A549 (cell line): ENCODE data around the gene MED12L. TPM values are rescaled to one million over a fixed set of nuclear protein-coding genes. Genes with fewer than 3 reads are reported as not detected.

Experiments used
- ATAC-seq, 2 experiments: fragments of 200-7000 bp in 1 of 2; fragments of >200 bp in 1 of 2; cut with Nextera tagmentation in 1 of 2; cut with Tn5 transposase in 1 of 2; 3 replicates each; pipeline versions ENCODE4 v1.8.0 to v1.9.1; 2018 to 2020; ENCODE audit warnings: mild to moderate bottlenecking in 1 of 2, moderate library complexity in 1 of 2
- CTCF ChIA-PET: fragments of 300-600 bp; sonication (Branson Sonifier 250); formaldehyde crosslinking; extraction: SDS; loops from one replicate; lab custom pipeline; 2021; ENCODE audit warnings: antibody characterized with exemption, inconsistent platforms; lab: Yijun Ruan, JAX
- POLR2A ChIA-PET: fragments of 350-600 bp; formaldehyde crosslinking; extraction: SDS; loops from one replicate; lab custom pipeline; 2021; ENCODE audit warnings: antibody characterized with exemption, inconsistent platforms; lab: Yijun Ruan, JAX
- DNase-seq, 2 experiments: peaks; one replicate each; pipeline versions ENCODE4 v3.0.0 to v3.0.0-alpha.2; 2011 to 2016; ENCODE audit warnings: low read depth in 1 of 2, low spot score in 1 of 2
- FAIRE-seq: peaks from 2 replicates; lab custom pipeline; 2011; peaks lifted over from hg19 to GRCh38; lab: Jason Lieb, UNC
- H3K27ac ChIP-seq, 2 experiments: fragments of >200 bp; sonication (Bioruptor Twin); formaldehyde crosslinking; 3 replicates each; pipeline ENCODE4 v1.5.1; 2016 to 2017
- H3K4me1 ChIP-seq: fragments of >200 bp; sonication (Bioruptor Twin); formaldehyde crosslinking; 3 replicates; pipeline ENCODE4 v1.6.1; 2016
- H3K4me2 ChIP-seq: fragments of >200 bp; sonication (Bioruptor Twin); formaldehyde crosslinking; 3 replicates; pipeline ENCODE4 v1.6.1; 2016
- H3K4me3 ChIP-seq: fragments of >200 bp; sonication (Bioruptor Twin); formaldehyde crosslinking; 3 replicates; pipeline ENCODE4 v1.5.1; 2016
- H3K9me3 ChIP-seq: fragments of >200 bp; sonication (Bioruptor Twin); formaldehyde crosslinking; 3 replicates; pipeline ENCODE4 v1.6.1; 2016
- BHLHE40 ChIP-seq: IDR thresholded peaks from 2 replicates; pipeline ENCODE4 v1.6.1; 2012; ENCODE audit warnings: low read depth, low read length, inconsistent platforms
- CBX2 ChIP-seq: fragments of 200-600 bp; sonication (generic); IDR thresholded peaks from 2 replicates; pipeline ENCODE4 v1.6.1; 2016; ENCODE audit warnings: low read depth, mild to moderate bottlenecking, borderline replicate concordance
- CEBPB ChIP-seq, 2 experiments: fragments of >200 bp in 1 of 2; sonication (Bioruptor Twin) in 1 of 2; formaldehyde crosslinking in 1 of 2; IDR thresholded peaks; 2 replicates each; pipeline ENCODE4 v1.6.1; 2012 to 2016
- CHD4 ChIP-seq: fragments of 200-600 bp; sonication (generic); IDR thresholded peaks from 2 replicates; pipeline ENCODE4 v1.6.1; 2016; ENCODE audit warnings: antibody characterized with exemption, mild to moderate bottlenecking, borderline replicate concordance
- ESRRA ChIP-seq: fragments of 150-350 bp; IDR thresholded peaks from 2 replicates; pipeline ENCODE4 v1.6.1; 2014; ENCODE audit warnings: mild to moderate bottlenecking, low read length, borderline replicate concordance
- HEYL ChIP-seq: fragments of 250-450 bp; sonication (Bioruptor Pico); IDR thresholded peaks from 2 replicates; pipeline ENCODE4 v1.8.0; 2021; ENCODE audit warnings: mild to moderate bottlenecking, moderate library complexity
- HOXA7 ChIP-seq: fragments of 250-450 bp; sonication (Bioruptor Pico); IDR thresholded peaks from 2 replicates; pipeline ENCODE4 v1.5.0; 2020; ENCODE audit warnings: mild to moderate bottlenecking, moderate library complexity
- HOXB13 ChIP-seq: fragments of 250-450 bp; sonication (Bioruptor Pico); IDR thresholded peaks from 2 replicates; pipeline ENCODE4 v1.5.0; 2020; ENCODE audit warnings: low read depth, mild to moderate bottlenecking, moderate library complexity
- HOXB5 ChIP-seq: fragments of 250-450 bp; sonication (Bioruptor Pico); IDR thresholded peaks from 2 replicates; pipeline ENCODE4 v1.5.0; 2020; ENCODE audit warnings: mild to moderate bottlenecking, moderate library complexity
- JUNB ChIP-seq: fragments of >200 bp; sonication (Bioruptor Twin); formaldehyde crosslinking; IDR thresholded peaks from 2 replicates; pipeline ENCODE4 v1.6.1; 2016
- RAD21 ChIP-seq, 2 experiments: fragments of >200 bp in 1 of 2; sonication (Bioruptor Twin) in 1 of 2; formaldehyde crosslinking in 1 of 2; IDR thresholded peaks in 1 of 2; conservative IDR thresholded peaks in 1 of 2; 2 replicates in 1 of 2; 3 replicates in 1 of 2; pipeline ENCODE4 v1.6.1; 2012 to 2018; ENCODE audit warnings: inconsistent platforms in 1 of 2
- RCOR1 ChIP-seq: fragments of 150-350 bp; IDR thresholded peaks from 2 replicates; pipeline ENCODE4 v1.6.1; 2014; ENCODE audit warnings: antibody characterized with exemption, low read length, low read depth
- RFX5 ChIP-seq: fragments of 450-650 bp; IDR thresholded peaks from 2 replicates; pipeline ENCODE4 v1.7.1; 2014; ENCODE audit warnings: antibody characterized with exemption, mild to moderate bottlenecking, moderate library complexity
- SMC3 ChIP-seq: fragments of >200 bp; sonication (Bioruptor Twin); formaldehyde crosslinking; IDR thresholded peaks from 3 replicates; pipeline ENCODE4 v1.6.1; 2018; ENCODE audit warnings: inconsistent platforms
- ZFP36 ChIP-seq: fragments of 450-650 bp; IDR thresholded peaks from 2 replicates; pipeline ENCODE4 v1.6.1; 2014; ENCODE audit warnings: borderline replicate concordance; ENCODE audit not compliant: partially characterized antibody
- ZSCAN20 ChIP-seq: fragments of 250-450 bp; sonication (Bioruptor Pico); IDR thresholded peaks from 2 replicates; pipeline ENCODE4 v1.8.0; 2022; ENCODE audit warnings: mild to moderate bottlenecking, moderate library complexity
- WGBS: methylation state at CpG from one replicate; pipeline ENCODE4 v1.1.6; 2017; ENCODE audit errors: missing lambda C conversion rate; 5-methylcytosine and 5-hydroxymethylcytosine counted together
- polyA plus RNA-seq, 4 experiments: library from polyadenylated mRNA; depleted of rRNA in 3 of 4; stranded (reverse); fragments of >200 nt; fragmentation: RNase III in 1 of 4; extraction: RNeasy Plus Mini Kit Qiagen cat#74134 plus additional on column Dnase treatment in 1 of 4; gene quantifications; 2 replicates in 3 of 4; 3 replicates in 1 of 4; pipeline ENCODE4 v1.2.3, GENCODE V29; 2011 to 2017
- TF ChIP-seq, protein P1 (sequence below): fragments of 450-650 bp; IDR thresholded peaks from 2 replicates; pipeline ENCODE4 v1.6.1; 2014; ENCODE audit warnings: antibody characterized with exemption
- TF ChIP-seq, protein P2 (sequence below): fragments of >200 bp; sonication (Bioruptor Twin); formaldehyde crosslinking; IDR thresholded peaks from 3 replicates; pipeline ENCODE4 v1.6.1; 2016
- TF ChIP-seq, protein P3 (sequence below): fragments of 250-450 bp; sonication (Bioruptor Pico); IDR thresholded peaks from 2 replicates; pipeline ENCODE4 v1.5.0; 2021; ENCODE audit warnings: mild to moderate bottlenecking, moderate library complexity, borderline replicate concordance
- TF ChIP-seq, protein P4 (sequence below): fragments of 200-600 bp; sonication (generic); IDR thresholded peaks from 2 replicates; pipeline ENCODE4 v1.6.1; 2016; ENCODE audit warnings: antibody characterized with exemption, mild to moderate bottlenecking, moderate library complexity
- TF ChIP-seq, protein P5 (sequence below): fragments of 150-350 bp; IDR thresholded peaks from 2 replicates; pipeline ENCODE4 v1.6.1; 2014; ENCODE audit warnings: low read depth, mild to moderate bottlenecking, low read length

Gene MED12L
- polyA plus RNA-seq, 2 of the 4 experiments (the other 2 are of a cell fraction), result 0.32 to 0.63 TPM

DNA sequence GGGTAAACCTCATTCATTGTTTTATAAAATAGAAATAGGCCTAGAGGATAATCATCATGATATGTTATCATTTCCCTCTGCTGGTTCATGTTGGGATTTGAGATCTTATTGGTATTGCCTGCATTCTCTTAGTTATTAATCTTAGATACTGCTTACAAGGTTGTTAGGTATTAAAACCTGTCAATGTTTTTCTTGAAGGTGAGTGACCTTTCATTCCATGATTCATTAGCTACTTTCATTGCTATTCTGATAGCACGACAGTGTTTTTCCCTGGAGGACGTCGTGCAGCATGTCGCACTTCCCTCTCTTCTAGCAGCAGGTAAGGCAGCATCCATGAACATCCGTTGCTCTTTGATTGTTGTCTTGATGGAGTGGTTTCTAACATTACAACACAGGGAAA, 282.0 kb downstream of the MED12L start:
- no peak for ATAC-seq
- no peak overlapping the region for H3K4me2 ChIP-seq
- WGBS, result 85% methylated on average over 5 of the region's 5 CpGs
- TF ChIP-seq, protein P1, sequence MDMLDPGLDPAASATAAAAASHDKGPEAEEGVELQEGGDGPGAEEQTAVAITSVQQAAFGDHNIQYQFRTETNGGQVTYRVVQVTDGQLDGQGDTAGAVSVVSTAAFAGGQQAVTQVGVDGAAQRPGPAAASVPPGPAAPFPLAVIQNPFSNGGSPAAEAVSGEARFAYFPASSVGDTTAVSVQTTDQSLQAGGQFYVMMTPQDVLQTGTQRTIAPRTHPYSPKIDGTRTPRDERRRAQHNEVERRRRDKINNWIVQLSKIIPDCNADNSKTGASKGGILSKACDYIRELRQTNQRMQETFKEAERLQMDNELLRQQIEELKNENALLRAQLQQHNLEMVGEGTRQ, result no peak
- TF ChIP-seq HOXB5 (no peak), JUNB (no peak), RFX5 (no peak), CHD4 (no peak), BHLHE40 (no peak), HOXB13 (no peak), SMC3 (no peak)
- TF ChIP-seq, protein P2, sequence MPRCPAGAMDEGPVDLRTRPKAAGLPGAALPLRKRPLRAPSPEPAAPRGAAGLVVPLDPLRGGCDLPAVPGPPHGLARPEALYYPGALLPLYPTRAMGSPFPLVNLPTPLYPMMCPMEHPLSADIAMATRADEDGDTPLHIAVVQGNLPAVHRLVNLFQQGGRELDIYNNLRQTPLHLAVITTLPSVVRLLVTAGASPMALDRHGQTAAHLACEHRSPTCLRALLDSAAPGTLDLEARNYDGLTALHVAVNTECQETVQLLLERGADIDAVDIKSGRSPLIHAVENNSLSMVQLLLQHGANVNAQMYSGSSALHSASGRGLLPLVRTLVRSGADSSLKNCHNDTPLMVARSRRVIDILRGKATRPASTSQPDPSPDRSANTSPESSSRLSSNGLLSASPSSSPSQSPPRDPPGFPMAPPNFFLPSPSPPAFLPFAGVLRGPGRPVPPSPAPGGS, result no peak
- TF ChIP-seq, protein P3, sequence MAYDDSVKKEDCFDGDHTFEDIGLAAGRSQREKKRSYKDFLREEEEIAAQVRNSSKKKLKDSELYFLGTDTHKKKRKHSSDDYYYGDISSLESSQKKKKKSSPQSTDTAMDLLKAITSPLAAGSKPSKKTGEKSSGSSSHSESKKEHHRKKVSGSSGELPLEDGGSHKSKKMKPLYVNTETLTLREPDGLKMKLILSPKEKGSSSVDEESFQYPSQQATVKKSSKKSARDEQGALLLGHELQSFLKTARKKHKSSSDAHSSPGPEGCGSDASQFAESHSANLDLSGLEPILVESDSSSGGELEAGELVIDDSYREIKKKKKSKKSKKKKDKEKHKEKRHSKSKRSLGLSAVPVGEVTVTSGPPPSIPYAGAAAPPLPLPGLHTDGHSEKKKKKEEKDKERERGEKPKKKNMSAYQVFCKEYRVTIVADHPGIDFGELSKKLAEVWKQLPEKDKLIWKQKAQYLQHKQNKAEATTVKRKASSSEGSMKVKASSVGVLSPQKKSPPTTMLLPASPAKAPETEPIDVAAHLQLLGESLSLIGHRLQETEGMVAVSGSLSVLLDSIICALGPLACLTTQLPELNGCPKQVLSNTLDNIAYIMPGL (CRISPR knock-in tag), result no peak
- TF ChIP-seq, protein P4, sequence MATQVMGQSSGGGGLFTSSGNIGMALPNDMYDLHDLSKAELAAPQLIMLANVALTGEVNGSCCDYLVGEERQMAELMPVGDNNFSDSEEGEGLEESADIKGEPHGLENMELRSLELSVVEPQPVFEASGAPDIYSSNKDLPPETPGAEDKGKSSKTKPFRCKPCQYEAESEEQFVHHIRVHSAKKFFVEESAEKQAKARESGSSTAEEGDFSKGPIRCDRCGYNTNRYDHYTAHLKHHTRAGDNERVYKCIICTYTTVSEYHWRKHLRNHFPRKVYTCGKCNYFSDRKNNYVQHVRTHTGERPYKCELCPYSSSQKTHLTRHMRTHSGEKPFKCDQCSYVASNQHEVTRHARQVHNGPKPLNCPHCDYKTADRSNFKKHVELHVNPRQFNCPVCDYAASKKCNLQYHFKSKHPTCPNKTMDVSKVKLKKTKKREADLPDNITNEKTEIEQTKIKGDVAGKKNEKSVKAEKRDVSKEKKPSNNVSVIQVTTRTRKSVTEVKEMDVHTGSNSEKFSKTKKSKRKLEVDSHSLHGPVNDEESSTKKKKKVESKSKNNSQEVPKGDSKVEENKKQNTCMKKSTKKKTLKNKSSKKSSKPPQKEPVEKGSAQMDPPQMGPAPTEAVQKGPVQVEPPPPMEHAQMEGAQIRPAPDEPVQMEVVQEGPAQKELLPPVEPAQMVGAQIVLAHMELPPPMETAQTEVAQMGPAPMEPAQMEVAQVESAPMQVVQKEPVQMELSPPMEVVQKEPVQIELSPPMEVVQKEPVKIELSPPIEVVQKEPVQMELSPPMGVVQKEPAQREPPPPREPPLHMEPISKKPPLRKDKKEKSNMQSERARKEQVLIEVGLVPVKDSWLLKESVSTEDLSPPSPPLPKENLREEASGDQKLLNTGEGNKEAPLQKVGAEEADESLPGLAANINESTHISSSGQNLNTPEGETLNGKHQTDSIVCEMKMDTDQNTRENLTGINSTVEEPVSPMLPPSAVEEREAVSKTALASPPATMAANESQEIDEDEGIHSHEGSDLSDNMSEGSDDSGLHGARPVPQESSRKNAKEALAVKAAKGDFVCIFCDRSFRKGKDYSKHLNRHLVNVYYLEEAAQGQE, result no peak
- TF ChIP-seq, all 56 proteins: peak for 0
- Histone ChIP-seq H3K4me1 (no peaks in the 10 kb centered on the region), H3K4me3 (no peak overlapping the region), H3K27ac (no peak overlapping the region), H3K9me3 (no peaks in the 10 kb centered on the region)
- ChIA-PET POLR2A (no interaction called here), CTCF (interaction anchor here (1.0 kb wide), 1 partner anchor 12 kb away, joined by 4 read pairs; no protein-coding TSS in a partner anchor)
- FAIRE-seq (no peak), DNase-seq (no peak)

- Histone ChIP-seq H3K9me3 (no peaks in the 10 kb centered on the region), H3K4me1 (no peaks in the 10 kb centered on the region), H3K4me2 (no peak overlapping the region), H3K27ac (no peak overlapping the region), H3K4me3 (no peak overlapping the region)
- DNase-seq (no peak), ATAC-seq (no peak), FAIRE-seq (no peak)
- POLR2A ChIA-PET, result no interaction called here
- CTCF ChIA-PET, result no interaction called here
- TF ChIP-seq CHD4 (no peak), CEBPB (IDR thresholded peaks at IDR 0.05) (no peak), ZFP36 (no peak), RAD21 (conservative IDR thresholded peaks at IDR 0.05 in 1 of 2, IDR thresholded peaks at IDR 0.05 in 1 of 2) (no peak), RCOR1 (no peak), ZSCAN20 (CRISPR knock-in tag) (no peak), HOXA7 (no peak), CBX2 (no peak), ESRRA (no peak), HEYL (CRISPR knock-in tag) (no peak)
- TF ChIP-seq, protein P5, sequence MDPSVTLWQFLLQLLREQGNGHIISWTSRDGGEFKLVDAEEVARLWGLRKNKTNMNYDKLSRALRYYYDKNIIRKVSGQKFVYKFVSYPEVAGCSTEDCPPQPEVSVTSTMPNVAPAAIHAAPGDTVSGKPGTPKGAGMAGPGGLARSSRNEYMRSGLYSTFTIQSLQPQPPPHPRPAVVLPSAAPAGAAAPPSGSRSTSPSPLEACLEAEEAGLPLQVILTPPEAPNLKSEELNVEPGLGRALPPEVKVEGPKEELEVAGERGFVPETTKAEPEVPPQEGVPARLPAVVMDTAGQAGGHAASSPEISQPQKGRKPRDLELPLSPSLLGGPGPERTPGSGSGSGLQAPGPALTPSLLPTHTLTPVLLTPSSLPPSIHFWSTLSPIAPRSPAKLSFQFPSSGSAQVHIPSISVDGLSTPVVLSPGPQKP, result no peak
- TF ChIP-seq, protein P2, result no peak
- TF ChIP-seq, protein P4, result no peak
- TF ChIP-seq, protein P1, result no peak
Observed at GRCh38 chr3:151371526-151371925, 286.1 kb downstream of the MED12L start.
